Left lobe of liver (tissue), 2 donors: ENCODE data around the gene POMGNT2. TPM values are rescaled to one million over a fixed set of nuclear protein-coding genes. Genes with fewer than 3 reads are reported as not detected.

Experiments
- ATAC-seq: fragments of 200-7000 bp; cut with Tn5 transposase; one replicate; pipeline ENCODE4 v1.9.1; 2020; ENCODE audit warnings: mild to moderate bottlenecking, moderate library complexity
- DNase-seq: peaks from one replicate; pipeline ENCODE4 v3.0.0-alpha.2; 2020; ENCODE audit warnings: low spot score
- total RNA-seq: library from RNA; stranded (reverse); gene quantifications from one replicate; pipeline ENCODE4 v1.2.1, GENCODE V29; 2021
- donor health status: DM: no; HTN: no; CAD: no; lungs with moderate emphysema.
- donor health status: DM: no; HTN: yes; CAD: no.

The POMGNT2 gene
- total RNA-seq, result 5.2 TPM

DNA sequence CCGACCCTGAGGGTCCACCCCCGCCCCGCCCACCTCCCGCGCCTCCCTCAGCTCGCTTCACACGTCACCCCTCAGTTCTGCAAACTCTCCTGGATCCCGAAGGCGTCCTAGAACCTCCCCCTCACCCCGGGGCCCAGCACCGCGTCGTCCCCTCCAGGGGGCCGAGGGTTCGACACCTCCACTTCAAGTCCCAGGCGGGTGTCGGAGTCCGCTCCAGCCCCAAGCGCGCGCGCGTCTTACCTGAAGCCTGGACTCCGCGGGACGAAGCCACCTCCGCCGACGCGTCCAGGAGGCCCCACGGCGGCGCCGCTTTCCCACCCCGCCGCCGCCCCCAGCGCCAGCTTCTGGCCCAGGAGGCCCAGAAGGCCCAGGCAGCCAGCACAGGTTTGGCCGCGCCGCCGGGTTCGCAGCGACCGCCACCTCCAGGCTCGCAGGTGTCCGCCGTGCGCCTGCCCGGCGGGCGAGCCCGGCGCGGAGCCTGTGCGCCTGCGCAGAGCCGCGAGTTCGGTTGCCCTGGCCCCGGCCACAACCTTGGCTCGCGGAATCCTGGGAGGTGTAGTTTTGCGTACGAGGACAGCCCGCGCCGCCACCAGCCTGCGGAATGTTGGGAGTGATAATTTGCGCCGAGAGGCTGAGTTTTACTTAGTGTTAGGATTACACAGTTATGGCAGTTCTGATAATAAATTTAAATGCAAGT lies at the start of gene POMGNT2:
TSS of gene POMGNT2 (minus strand) at position 484 of the 697 bp plus-strand sequence. CDS start 24,648 bp downstream, outside the sequence.
- DNase-seq, result peak; percentile 94
- peak; percentile 98 for ATAC-seq

- ATAC-seq (no peak), DNase-seq (no peak)
These were observed 49.1 kb upstream of the POMGNT2 start for GRCh38 chr3:43154980-43155379.

GRCh38 chr3:43153216-43154083 lies 47.6 kb upstream of the POMGNT2 start:
- DNase-seq, result no peak
- ATAC-seq, result no peak

- DNase-seq (no peak), ATAC-seq (no peak)
These were observed 46.8 kb upstream of the POMGNT2 start for GRCh38 chr3:43152649-43153048.

GRCh38 chr3:43148033-43148432 lies 42.2 kb upstream of the POMGNT2 start:
- peak; percentile 46 for ATAC-seq
- DNase-seq, result no peak

DNA sequence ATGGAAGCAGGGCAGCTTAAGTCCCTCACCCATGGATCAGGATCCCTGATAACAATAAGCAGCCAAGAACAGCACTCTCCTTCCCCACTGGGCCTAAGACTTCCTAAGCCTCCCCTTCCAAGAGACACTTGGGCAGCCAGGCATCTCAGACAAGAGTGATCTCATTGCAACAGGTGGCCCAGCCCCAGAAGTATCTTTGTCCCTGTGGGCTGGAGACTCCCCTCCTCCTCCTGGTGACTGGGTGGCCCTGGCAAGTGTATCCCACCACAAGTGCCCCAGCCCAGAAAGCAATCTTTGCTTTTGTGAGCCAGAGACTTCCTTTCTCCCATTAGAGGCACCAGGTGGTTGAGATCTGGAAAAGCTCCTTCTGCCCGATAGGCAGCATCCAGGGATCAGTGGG lies 40.7 kb upstream of the POMGNT2 start:
- no peak for DNase-seq
- no peak for ATAC-seq

DNA sequence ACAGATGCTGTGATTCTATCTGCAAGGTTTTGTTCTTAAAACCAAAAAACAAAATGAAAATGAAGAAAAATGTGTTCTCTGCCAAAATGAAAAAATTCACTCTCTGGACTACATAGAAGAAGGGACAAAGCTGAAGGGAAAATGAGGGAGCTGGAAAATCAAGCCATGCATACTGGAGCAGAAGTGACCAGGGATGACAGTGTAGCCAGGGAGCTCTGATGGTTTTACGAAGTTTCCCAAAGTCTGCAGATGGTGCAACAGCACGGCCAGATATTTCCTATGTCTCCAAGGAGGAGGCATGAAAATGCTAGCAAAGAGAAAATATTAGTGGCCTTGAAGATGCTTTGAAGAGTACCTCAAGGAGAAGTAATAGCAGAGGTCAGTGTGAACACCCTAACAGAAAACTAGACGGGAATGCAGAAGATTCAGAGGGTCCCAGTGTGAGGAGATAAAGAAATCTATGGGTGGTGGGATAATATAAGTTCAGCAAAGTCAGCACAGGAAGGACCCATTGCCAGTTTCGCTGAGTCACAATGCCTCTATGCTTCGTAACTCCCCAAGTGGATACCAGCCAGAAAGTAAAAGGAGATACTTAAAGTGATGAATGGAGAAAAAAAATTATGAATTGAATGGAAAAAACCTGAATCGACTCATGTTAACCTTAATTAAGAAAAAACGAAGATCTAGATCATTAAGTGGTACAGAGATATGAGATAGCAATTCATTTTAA lies 39.0 kb upstream of the POMGNT2 start:
- DNase-seq (no peak), ATAC-seq (no peak)

- DNase-seq (no peak), ATAC-seq (no peak)
These were observed 36.6 kb upstream of the POMGNT2 start for GRCh38 chr3:43142472-43142871.

GRCh38 chr3:43138488-43139231 lies 32.8 kb upstream of the POMGNT2 start:
- ATAC-seq (no peak), DNase-seq (no peak)

- ATAC-seq (no peak), DNase-seq (no peak)
These were observed 27.2 kb upstream of the POMGNT2 start for GRCh38 chr3:43132870-43133636.

DNA sequence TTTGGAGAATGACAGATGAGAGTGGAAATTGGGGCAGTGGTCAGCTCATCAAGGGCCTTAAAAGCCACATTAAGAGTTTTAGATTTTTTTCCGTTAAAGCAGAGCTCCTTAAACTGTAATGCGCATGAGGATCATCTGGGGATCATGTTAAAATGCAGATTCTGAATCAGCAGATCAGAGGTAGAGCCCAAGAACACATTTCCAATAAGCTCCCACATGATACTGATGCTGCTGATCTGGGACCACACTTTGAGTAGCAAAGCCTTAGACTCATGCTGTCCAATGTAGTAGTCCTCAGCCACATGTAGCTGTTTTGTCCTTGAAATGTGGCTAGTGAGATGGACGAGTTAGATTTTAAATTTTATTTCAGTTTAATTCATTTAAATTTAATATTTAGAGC lies 26.3 kb upstream of the POMGNT2 start:
- no peak for DNase-seq
- ATAC-seq, result no peak

GRCh38 chr3:43128464-43128863 lies 22.6 kb upstream of the POMGNT2 start:
- no peak for DNase-seq
- no peak for ATAC-seq

- ATAC-seq (no peak), DNase-seq (no peak)
These were observed 20.7 kb upstream of the POMGNT2 start for GRCh38 chr3:43126536-43126935.

DNA sequence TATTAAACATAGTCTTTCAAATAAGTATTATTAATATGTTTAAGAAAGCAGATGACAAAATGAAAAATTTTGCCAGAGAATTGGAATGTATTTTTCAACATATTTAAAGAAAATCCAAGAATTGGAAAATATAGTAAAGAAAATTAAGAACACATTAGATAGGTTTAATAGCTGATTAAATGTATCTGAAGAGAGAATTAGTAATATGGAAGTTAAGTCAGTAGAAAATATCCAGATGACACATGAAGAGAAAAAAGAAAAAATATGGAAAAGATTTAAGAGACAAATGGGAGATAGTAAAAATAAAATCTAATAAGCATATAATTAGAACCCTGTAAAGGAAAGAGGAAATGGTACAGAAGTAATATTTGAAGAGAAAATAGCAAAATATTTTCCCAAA lies 18.0 kb upstream of the POMGNT2 start:
- no peak for DNase-seq

GRCh38 chr3:43120937-43121336 lies 15.1 kb upstream of the POMGNT2 start:
- DNase-seq (no peak), ATAC-seq (no peak)

More for the DNA sequence above, 18.0 kb upstream of the POMGNT2 start:
- no peak for ATAC-seq

- DNase-seq, result no peak
- ATAC-seq, result no peak
These were observed 11.4 kb upstream of the POMGNT2 start for GRCh38 chr3:43117257-43117656.

DNA sequence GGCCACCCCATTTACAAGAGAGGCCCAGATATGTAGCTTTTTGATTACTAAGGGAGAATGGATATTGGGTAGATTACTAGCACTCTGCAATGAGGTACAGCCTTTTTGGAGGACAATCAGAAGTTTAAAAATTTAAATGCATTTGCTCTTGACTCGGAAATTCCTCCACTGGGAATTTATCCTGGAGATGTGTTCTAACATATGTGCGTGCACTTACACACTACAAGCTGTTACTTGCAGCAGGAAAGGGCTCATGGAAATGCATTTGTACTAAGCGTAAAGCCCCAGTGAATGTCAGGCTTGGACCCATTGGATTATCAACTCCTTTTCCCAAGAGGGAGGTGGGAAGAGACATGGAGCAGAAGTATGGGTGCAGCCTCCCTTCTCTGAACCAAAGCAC lies 7.8 kb upstream of the POMGNT2 start:
- ATAC-seq (no peak), DNase-seq (no peak)

GRCh38 chr3:43106293-43106628 lies 382 bp upstream of the POMGNT2 start:
- ATAC-seq (peak; percentile 40), DNase-seq (no peak)

DNA sequence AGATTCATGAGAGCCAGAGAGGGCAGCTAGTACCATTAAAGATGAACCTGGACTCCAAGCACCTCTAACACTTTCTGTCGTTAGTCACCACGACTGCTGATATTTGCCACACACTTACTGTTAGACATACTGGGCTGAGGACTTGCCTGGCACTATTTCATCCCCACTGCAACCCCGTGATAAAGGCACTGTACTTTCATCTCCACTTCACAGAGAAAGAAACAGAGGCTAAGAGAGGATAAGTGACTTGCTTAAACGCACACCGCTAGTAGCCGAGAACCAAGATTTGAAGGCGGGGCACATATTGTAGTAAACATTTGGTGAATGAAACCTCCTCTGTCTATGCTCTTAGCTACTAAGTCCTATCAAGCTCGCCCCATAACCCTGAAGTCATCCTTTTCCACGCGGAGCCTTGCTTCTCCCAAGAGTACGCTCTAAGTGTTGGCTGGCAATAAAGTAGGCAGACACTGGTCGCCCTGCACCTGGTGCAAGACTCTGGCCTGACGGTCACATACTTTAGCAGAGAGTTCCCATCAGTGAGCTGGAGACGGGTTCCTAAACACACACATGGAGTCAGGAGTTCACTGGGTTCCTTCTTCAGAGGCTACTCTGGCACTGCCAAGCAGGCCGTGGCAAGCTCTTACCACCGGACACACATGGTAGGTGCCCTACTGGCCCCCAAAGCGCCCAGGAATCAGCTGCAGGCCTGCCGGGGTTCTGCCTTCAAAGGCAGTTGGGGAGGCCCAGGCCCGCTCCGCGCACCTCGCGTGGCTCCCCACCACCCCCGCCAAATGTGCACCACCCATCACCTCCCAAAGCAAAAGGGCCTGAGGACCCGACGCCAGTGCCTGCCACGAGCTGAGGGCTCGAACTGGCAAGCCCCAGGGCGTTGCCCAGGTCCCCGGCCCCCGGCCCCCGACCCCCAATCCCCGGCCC lies 951 bp downstream of the POMGNT2 start:
- no peak for DNase-seq
- ATAC-seq, result peak; percentile 16
